Measurements from ENCODE around the gene CERS1.

DNA sequence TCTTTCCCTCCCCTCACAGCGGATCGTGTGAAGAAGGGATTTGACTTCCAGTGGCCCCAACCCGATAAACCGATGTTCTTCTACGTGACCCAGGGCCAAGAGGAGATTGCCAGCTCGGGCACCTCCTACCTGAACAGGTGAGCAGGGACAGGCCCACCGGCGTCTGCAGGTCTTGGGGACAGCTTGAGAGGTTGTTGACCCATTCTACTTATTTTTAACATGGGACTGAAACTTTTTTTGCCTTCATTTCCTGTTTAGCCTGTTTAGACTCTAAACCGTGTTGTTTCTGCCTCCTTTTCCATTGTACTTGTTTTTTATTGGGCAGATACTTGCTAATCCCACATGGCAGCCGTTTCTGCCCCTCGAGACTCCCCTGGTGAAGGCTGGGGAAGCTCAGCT lies 35.7 kb downstream of the CERS1 start:
- TF ChIP-seq OVOL3 (tag by site-specific recombination; IDR thresholded peaks at IDR 0.05) = no peak
- TF ChIP-seq, protein P1, sequence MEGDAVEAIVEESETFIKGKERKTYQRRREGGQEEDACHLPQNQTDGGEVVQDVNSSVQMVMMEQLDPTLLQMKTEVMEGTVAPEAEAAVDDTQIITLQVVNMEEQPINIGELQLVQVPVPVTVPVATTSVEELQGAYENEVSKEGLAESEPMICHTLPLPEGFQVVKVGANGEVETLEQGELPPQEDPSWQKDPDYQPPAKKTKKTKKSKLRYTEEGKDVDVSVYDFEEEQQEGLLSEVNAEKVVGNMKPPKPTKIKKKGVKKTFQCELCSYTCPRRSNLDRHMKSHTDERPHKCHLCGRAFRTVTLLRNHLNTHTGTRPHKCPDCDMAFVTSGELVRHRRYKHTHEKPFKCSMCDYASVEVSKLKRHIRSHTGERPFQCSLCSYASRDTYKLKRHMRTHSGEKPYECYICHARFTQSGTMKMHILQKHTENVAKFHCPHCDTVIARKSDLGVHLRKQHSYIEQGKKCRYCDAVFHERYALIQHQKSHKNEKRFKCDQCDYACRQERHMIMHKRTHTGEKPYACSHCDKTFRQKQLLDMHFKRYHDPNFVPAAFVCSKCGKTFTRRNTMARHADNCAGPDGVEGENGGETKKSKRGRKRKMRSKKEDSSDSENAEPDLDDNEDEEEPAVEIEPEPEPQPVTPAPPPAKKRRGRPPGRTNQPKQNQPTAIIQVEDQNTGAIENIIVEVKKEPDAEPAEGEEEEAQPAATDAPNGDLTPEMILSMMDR (tag by site-specific recombination; IDR thresholded peaks at IDR 0.05) = no peak
- TF ChIP-seq ZNF664 (tag by site-specific recombination; IDR thresholded peaks at IDR 0.05) = no peak
- TF ChIP-seq ZNF670 (tag by site-specific recombination; IDR thresholded peaks at IDR 0.05; ENCODE audit: low read depth) = no peak
- TF ChIP-seq ZNF677 (tag by site-specific recombination; IDR thresholded peaks at IDR 0.05) = no peak

Data from HEK293 (cell line).